OCI-LY3 (cell line): ENCODE measurements around the gene CITED2.

ENCODE experiments used
- H2AFZ ChIP-seq: fragments of 200-600, 300-600 bp; shearing (Covaris generic); 2 replicates; pipeline ENCODE4 v1.6.0; 2014; ENCODE audit warnings: antibody characterized with exemption, low read depth, low read length
- H3K27ac ChIP-seq: fragments of 200-600, 300-600 bp; sonication (generic); 2 replicates; pipeline ENCODE4 v1.5.1; 2014; ENCODE audit warnings: mild to moderate bottlenecking, low read length, moderate library complexity, mixed read lengths
- H3K27me3 ChIP-seq: fragments of 200-600, 300-600 bp; sonication (generic); 2 replicates; pipeline ENCODE4 v1.6.1; 2014; ENCODE audit warnings: low read depth, low read length, mixed read lengths
- H3K36me3 ChIP-seq: fragments of 200-600, 300-600 bp; sonication (generic); replicated peaks from 2 replicates; pipeline ENCODE3; 2014; ENCODE audit warnings: low read depth, low read length, mixed read lengths
- H3K4me1 ChIP-seq: fragments of 300-600, 200-600 bp; sonication (generic); 2 replicates; pipeline ENCODE4 v1.6.1; 2014; ENCODE audit warnings: low read length, mixed read lengths
- H3K4me2 ChIP-seq: fragments of 200-600, 300-600 bp; sonication (generic); 2 replicates; pipeline ENCODE4 v1.6.1; 2014; ENCODE audit warnings: low read length, mixed read lengths
- H3K4me3 ChIP-seq: fragments of 300-600, 200-600 bp; sonication (generic); 2 replicates; pipeline ENCODE4 v1.5.1; 2014; ENCODE audit warnings: antibody characterized with exemption, mild to moderate bottlenecking, low read length, moderate library complexity
- H3K79me2 ChIP-seq: fragments of 300-600, 200-600 bp; shearing (Covaris generic); 2 replicates; pipeline ENCODE4 v1.6.1; 2014; ENCODE audit warnings: mild to moderate bottlenecking, low read length, mixed read lengths
- H3K9ac ChIP-seq: fragments of 300-600, 200-600 bp; shearing (Covaris generic); 2 replicates; pipeline ENCODE4 v1.6.0; 2014; ENCODE audit warnings: mild to moderate bottlenecking, low read length, moderate library complexity
- H3K9me3 ChIP-seq: fragments of 200-600, 300-600 bp; shearing (Covaris generic); 2 replicates; pipeline ENCODE4 v1.6.1; 2014; ENCODE audit warnings: low read length, mixed read lengths; ENCODE audit not compliant: insufficient read depth
- H4K20me1 ChIP-seq: fragments of 200-600, 300-600 bp; sonication (generic); 2 replicates; pipeline ENCODE4 v1.6.1; 2016; ENCODE audit warnings: low read length, mixed read lengths; ENCODE audit not compliant: insufficient read depth
- EZH2phosphoT487 ChIP-seq: fragments of 200-600 bp; shearing (Covaris generic); IDR thresholded peaks from 2 replicates; pipeline ENCODE4 v1.6.1; 2018; ENCODE audit warnings: antibody characterized with exemption, mixed run types, low read depth
- TF ChIP-seq, protein P1 (sequence below): fragments of 200-600, 300-600 bp; sonication (generic); IDR thresholded peaks from 2 replicates; pipeline ENCODE4 v1.5.1; 2014; ENCODE audit warnings: antibody characterized with exemption, low read length, low read depth

CITED2 gene

DNA sequence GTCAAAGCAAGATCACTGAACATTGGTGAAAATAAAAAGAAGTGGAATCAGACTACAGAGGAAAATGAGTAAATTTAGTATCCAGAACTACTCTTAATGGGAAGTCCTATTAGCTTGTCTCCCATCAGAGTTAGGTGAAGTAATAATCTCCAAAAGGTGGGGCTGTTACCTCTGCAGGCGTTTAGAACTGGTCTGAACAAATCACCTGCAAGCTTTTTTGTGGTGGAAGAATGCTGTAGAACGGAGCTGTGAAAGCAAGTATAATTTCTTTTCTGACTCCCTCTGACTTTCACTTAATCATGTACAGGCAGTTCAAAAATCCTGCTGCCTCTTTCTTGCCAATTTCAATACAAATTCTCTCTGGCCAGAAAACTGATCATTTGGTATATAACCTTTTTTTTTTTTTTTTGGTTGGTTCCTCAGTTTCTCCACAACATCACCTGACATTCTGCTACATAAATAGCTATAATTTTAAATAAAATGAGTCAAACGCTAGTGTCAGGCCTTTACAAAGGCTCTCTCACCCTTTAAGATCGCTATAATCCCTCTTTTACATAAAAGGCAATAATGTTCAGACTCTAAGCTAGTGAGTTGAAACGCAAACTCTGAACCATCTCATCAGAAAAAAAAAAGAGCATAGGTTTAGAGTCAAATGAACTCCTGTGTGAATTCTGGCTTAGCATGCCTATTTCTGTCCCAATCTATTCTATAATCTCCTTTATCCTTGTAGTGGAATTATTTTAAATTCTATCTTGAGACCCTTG is 38.8 kb downstream of the CITED2 start:
- H3K27me3 ChIP-seq = no peaks in the 10 kb centered on the region
- peaks cover 16% of the 10 kb centered on the region for H3K4me1 ChIP-seq
- TF ChIP-seq, protein P1, sequence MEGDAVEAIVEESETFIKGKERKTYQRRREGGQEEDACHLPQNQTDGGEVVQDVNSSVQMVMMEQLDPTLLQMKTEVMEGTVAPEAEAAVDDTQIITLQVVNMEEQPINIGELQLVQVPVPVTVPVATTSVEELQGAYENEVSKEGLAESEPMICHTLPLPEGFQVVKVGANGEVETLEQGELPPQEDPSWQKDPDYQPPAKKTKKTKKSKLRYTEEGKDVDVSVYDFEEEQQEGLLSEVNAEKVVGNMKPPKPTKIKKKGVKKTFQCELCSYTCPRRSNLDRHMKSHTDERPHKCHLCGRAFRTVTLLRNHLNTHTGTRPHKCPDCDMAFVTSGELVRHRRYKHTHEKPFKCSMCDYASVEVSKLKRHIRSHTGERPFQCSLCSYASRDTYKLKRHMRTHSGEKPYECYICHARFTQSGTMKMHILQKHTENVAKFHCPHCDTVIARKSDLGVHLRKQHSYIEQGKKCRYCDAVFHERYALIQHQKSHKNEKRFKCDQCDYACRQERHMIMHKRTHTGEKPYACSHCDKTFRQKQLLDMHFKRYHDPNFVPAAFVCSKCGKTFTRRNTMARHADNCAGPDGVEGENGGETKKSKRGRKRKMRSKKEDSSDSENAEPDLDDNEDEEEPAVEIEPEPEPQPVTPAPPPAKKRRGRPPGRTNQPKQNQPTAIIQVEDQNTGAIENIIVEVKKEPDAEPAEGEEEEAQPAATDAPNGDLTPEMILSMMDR = no peak
- no peak for TF ChIP-seq EZH2phosphoT487
- no peak overlapping the region for H3K9ac ChIP-seq
- no peak overlapping the region for H3K27ac ChIP-seq
- H3K4me2 ChIP-seq = peak overlapping the region; percentile 32; the same call in 1 of the 2 replicates
- H4K20me1 ChIP-seq = no peaks in the 10 kb centered on the region
- no peaks in the 10 kb centered on the region for H3K9me3 ChIP-seq
- no peaks in the 10 kb centered on the region for H3K79me2 ChIP-seq
- H2AFZ ChIP-seq = no peak overlapping the region
- H3K36me3 ChIP-seq = no peaks in the 10 kb centered on the region
- no peak overlapping the region for H3K4me3 ChIP-seq

DNA sequence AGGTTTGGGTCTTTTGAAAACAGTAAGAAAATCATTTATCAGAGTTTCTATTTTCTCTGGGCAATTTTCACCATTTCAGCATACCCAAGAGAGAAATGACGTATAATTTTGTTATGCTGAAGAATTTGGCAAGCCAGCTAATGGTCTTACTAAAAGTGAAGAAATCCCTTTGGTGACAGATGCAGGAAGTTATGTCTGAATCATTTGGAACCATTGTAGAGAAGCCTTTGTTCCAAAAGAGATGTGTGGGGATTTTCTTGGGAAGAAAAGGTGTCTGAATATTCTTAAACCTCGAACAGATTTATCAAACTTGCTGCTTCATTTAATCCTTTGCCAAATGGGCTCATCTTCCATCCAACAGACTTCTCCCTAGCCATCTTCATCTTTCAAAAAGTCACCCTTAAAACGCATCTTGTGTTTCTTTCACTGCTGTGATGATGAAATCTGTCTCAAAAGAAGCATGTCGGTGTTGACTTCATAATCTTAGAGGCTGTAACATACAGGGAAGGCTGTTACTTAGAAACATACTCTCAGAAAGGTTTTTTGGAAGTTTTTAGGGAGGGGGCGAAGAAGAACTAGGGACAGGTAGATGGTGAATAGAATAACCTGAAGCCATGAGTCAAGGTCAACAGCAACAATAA is 39.5 kb downstream of the CITED2 start:
- Histone ChIP-seq H3K79me2 (no peaks in the 10 kb centered on the region), H2AFZ (no peak overlapping the region), H3K27me3 (no peaks in the 10 kb centered on the region), H3K4me1 (peaks cover 16% of the 10 kb centered on the region), H3K36me3 (no peaks in the 10 kb centered on the region), H3K4me3 (no peak overlapping the region), H3K27ac (no peak overlapping the region), H3K4me2 (no peak overlapping the region), H4K20me1 (no peaks in the 10 kb centered on the region), H3K9ac (no peak overlapping the region), H3K9me3 (no peaks in the 10 kb centered on the region)
- TF ChIP-seq, protein P1 = no peak
- TF ChIP-seq EZH2phosphoT487 = no peak

DNA sequence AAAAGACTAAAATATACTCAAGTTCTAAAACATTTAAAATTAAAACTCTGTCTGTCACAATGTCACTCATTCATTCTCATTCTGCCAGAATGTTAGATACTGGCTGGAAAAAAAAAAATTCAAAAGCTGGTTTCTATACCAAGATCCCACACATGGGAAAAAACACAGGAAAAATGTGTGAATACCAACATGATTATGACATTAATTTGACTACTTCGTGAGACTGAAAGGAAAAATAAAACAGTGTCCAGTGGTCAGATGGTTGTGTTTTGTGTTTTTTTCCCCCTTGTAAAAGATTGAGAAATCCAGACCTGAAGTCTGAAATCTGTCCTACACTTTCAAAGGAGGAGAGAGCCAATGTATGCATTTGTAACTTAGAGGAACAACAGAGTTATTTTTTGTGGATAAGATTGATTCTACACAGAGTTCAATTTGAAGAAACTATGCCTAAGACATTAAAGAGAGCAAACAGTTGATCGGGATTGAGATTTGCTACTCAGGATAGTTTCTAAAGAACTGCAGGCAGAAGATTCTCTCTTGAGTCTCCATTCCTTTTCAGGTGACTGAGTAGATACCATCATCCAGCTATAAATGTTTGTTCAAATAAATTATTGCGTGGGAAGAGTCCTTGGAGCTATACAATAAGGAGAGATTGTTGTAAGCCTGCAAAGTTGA is 43.5 kb downstream of the CITED2 start:
- no peaks in the 10 kb centered on the region for H3K9me3 ChIP-seq
- H3K4me1 ChIP-seq = peaks cover 21% of the 10 kb centered on the region
- no peaks in the 10 kb centered on the region for H3K36me3 ChIP-seq
- no peak overlapping the region for H2AFZ ChIP-seq
- no peak overlapping the region for H3K4me2 ChIP-seq
- no peaks in the 10 kb centered on the region for H4K20me1 ChIP-seq
- H3K9ac ChIP-seq = no peak overlapping the region
- no peaks in the 10 kb centered on the region for H3K27me3 ChIP-seq
- no peak overlapping the region for H3K4me3 ChIP-seq
- no peak overlapping the region for H3K27ac ChIP-seq
- H3K79me2 ChIP-seq = no peaks in the 10 kb centered on the region
- TF ChIP-seq, protein P1 = no peak
- TF ChIP-seq EZH2phosphoT487 = no peak

DNA sequence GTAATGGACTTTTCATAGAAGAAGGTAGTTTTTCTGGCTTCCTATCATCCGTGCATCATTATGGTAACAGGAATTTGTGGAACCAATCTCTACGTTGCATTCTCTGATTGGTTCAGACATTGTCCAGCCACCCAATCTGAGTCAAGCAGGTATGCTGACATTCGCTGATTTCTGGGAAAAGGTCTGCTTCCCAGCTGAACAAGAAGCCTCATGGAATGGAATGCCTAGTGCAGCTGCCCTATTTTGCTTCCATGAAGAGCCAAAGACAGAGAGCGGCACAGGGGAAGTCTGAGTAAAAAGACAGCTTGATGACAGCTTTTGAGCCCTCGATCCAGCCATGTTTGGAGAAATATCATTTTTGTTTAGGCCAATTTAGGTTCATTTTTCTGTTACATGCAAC is 44.1 kb downstream of the CITED2 start:
- TF ChIP-seq EZH2phosphoT487 = no peak
- TF ChIP-seq, protein P1 = no peak
- Histone ChIP-seq H3K4me2 (no peak overlapping the region), H3K4me1 (peaks cover 22% of the 10 kb centered on the region)

More for the DNA sequence above, 44.1 kb downstream of the CITED2 start:
- Histone ChIP-seq H3K4me3 (no peak overlapping the region), H3K79me2 (no peaks in the 10 kb centered on the region), H3K27me3 (no peaks in the 10 kb centered on the region), H3K9me3 (no peaks in the 10 kb centered on the region), H2AFZ (no peak overlapping the region), H4K20me1 (no peaks in the 10 kb centered on the region), H3K27ac (no peak overlapping the region), H3K9ac (no peak overlapping the region), H3K36me3 (no peaks in the 10 kb centered on the region)
